Mesothelial cell of epicardium (in vitro differentiated cells): Measurements from ENCODE around the gene AFAP1L1. TPM values are rescaled to one million over a fixed set of nuclear protein-coding genes. Genes with fewer than 3 reads are reported as not detected.

Experiments used
- DNase-seq, 2 experiments: peaks; one replicate each; pipeline ENCODE4 v3.0.0; 2021; ENCODE audit warnings: low spot score in 2 of 2; ENCODE audit not compliant: unreplicated experiment in 2 of 2
- H3K27ac Mint-ChIP-seq: 2 replicates; pipeline ENCODE4 v1.8.0; 2021; ENCODE audit warnings: mixed read lengths
- H3K27me3 Mint-ChIP-seq: 2 replicates; pipeline ENCODE4 v1.8.0; 2021; ENCODE audit warnings: low read depth, mixed read lengths
- H3K36me3 Mint-ChIP-seq: 2 replicates; pipeline ENCODE4 v1.8.0; 2021; ENCODE audit warnings: mixed read lengths
- H3K4me1 Mint-ChIP-seq: 2 replicates; pipeline ENCODE4 v1.8.0; 2021; ENCODE audit warnings: mixed read lengths
- H3K4me3 Mint-ChIP-seq: 2 replicates; pipeline ENCODE4 v1.8.0; 2021; ENCODE audit warnings: mild to moderate bottlenecking, moderate library complexity, mixed read lengths
- H3K9me3 Mint-ChIP-seq: 2 replicates; pipeline ENCODE4 v1.8.0; 2021; ENCODE audit warnings: mixed read lengths
- total RNA-seq: library from RNA; stranded (reverse); gene quantifications from 3 replicates; pipeline ENCODE4 v1.2.1, GENCODE V29; 2021
- TF ChIP-seq, protein P1 (sequence below): fragments of 200-600 bp; sonication (generic); IDR thresholded peaks from one replicate; pipeline ENCODE4 v1.5.0; 2021; ENCODE audit warnings: antibody characterized with exemption; ENCODE audit not compliant: unreplicated experiment

The AFAP1L1 gene
- total RNA-seq, 1 donor from 2014 or later = 0.63 TPM

GRCh38 chr5:149333711-149334443, 62.2 kb downstream of the AFAP1L1 start:
- Mint-ChIP-seq H3K9me3 (no peaks in the 10 kb centered on the region), H3K27me3 (peaks cover 2% of the 10 kb centered on the region), H3K36me3 (no peaks in the 10 kb centered on the region), H3K4me3 (no peak overlapping the region), H3K27ac (no peak overlapping the region), H3K4me1 (peaks cover 9% of the 10 kb centered on the region)
- TF ChIP-seq, protein P1, sequence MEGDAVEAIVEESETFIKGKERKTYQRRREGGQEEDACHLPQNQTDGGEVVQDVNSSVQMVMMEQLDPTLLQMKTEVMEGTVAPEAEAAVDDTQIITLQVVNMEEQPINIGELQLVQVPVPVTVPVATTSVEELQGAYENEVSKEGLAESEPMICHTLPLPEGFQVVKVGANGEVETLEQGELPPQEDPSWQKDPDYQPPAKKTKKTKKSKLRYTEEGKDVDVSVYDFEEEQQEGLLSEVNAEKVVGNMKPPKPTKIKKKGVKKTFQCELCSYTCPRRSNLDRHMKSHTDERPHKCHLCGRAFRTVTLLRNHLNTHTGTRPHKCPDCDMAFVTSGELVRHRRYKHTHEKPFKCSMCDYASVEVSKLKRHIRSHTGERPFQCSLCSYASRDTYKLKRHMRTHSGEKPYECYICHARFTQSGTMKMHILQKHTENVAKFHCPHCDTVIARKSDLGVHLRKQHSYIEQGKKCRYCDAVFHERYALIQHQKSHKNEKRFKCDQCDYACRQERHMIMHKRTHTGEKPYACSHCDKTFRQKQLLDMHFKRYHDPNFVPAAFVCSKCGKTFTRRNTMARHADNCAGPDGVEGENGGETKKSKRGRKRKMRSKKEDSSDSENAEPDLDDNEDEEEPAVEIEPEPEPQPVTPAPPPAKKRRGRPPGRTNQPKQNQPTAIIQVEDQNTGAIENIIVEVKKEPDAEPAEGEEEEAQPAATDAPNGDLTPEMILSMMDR = no peak
- no peak for DNase-seq

GRCh38 chr5:149337736-149338135, 66.1 kb downstream of the AFAP1L1 start:
- Mint-ChIP-seq H3K36me3 (no peaks in the 10 kb centered on the region), H3K4me3 (no peak overlapping the region), H3K9me3 (no peaks in the 10 kb centered on the region), H3K4me1 (peaks cover 9% of the 10 kb centered on the region), H3K27ac (no peak overlapping the region), H3K27me3 (peaks cover 2% of the 10 kb centered on the region)
- TF ChIP-seq, protein P1 = no peak
- no peak for DNase-seq

- no peak for DNase-seq
- Mint-ChIP-seq H3K27me3 (peaks cover 4% of the 10 kb centered on the region), H3K4me3 (no peak overlapping the region), H3K4me1 (peaks cover 9% of the 10 kb centered on the region), H3K9me3 (no peaks in the 10 kb centered on the region), H3K36me3 (no peaks in the 10 kb centered on the region), H3K27ac (no peak overlapping the region)
- TF ChIP-seq, protein P1 = no peak
Observed at GRCh38 chr5:149338364-149338763, 66.7 kb downstream of the AFAP1L1 start.

DNA sequence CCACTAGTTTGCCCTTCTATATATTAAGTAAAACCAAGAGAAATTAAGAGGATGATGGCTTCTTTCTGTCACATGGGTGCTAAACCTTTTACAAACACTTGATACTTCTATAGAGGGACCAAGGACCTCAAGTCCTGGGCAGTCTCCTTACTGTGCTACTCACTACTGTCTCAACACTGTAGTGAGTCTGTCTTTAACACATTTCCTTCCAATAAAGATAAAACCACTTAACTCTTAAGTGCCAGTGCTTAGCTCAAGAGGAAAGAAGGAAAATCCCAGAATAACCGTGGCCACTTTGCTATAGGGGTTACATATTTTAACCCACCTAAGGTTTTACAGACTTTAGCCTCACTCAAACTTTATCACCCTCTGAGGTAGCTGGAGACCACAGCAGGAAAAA, 69.3 kb downstream of the AFAP1L1 start:
- Mint-ChIP-seq H3K4me1 (peaks cover 27% of the 10 kb centered on the region), H3K36me3 (no peaks in the 10 kb centered on the region), H3K4me3 (no peak overlapping the region), H3K27ac (no peak overlapping the region), H3K27me3 (peaks cover 4% of the 10 kb centered on the region), H3K9me3 (no peaks in the 10 kb centered on the region)
- DNase-seq = no peak
- TF ChIP-seq, protein P1 = no peak

GRCh38 chr5:149341876-149342275, 70.2 kb downstream of the AFAP1L1 start:
- TF ChIP-seq, protein P1 = no peak
- H3K27me3 Mint-ChIP-seq = peaks cover 4% of the 10 kb centered on the region
- no peaks in the 10 kb centered on the region for H3K9me3 Mint-ChIP-seq
- no peak for DNase-seq
- peaks cover 29% of the 10 kb centered on the region for H3K4me1 Mint-ChIP-seq
- H3K27ac Mint-ChIP-seq = no peak overlapping the region
- H3K4me3 Mint-ChIP-seq = no peak overlapping the region
- H3K36me3 Mint-ChIP-seq = no peaks in the 10 kb centered on the region
